GM19468 (cell line): ENCODE data around the gene ASB2.

Experiments used
- ATAC-seq: cut with Tn5 transposase; IDR thresholded peaks from one replicate; pipeline ENCODE4 v1.9.1; 2021; ENCODE audit warnings: mild to moderate bottlenecking, moderate library complexity, moderate number of reproducible peaks; ENCODE audit not compliant: unreplicated experiment; ENCODE audit errors: extremely low read depth

The ASB2 gene

GRCh38 chr14:93915070-93915705 lies 61.2 kb downstream of the ASB2 start:
- ATAC-seq, result no peak

- no peak for ATAC-seq
These were observed 62.1 kb downstream of the ASB2 start for GRCh38 chr14:93914278-93914677.

DNA sequence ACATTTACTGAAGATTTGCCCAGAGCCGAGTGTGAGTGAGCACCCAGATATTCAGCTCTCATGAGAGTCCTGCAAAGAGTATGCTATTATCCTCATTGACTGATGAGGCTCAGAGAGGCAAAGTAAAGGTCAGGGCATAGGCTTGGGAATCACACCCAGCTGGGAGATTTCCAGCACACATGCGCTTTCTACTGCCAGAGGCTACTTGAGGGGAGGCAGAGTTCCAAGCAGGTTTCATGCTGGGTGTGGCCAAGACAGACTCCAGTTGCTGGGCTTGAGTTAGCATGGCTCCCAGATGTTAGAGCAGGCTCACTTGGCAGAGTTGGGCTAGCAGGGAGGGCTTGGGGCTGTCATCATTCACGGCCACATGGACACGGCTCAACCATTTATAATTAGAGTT lies 63.6 kb downstream of the ASB2 start:
- no peak for ATAC-seq

- ATAC-seq, result no peak
These were observed 64.3 kb downstream of the ASB2 start for GRCh38 chr14:93911975-93912615.

- no peak for ATAC-seq
These were observed 66.8 kb downstream of the ASB2 start for GRCh38 chr14:93909429-93910128.

- ATAC-seq, result no peak
These were observed 69.7 kb downstream of the ASB2 start for GRCh38 chr14:93906341-93907329.

- no peak for ATAC-seq
These were observed 70.7 kb downstream of the ASB2 start for GRCh38 chr14:93905623-93906022.

GRCh38 chr14:93903342-93904184 lies 72.8 kb downstream of the ASB2 start:
- no peak for ATAC-seq

DNA sequence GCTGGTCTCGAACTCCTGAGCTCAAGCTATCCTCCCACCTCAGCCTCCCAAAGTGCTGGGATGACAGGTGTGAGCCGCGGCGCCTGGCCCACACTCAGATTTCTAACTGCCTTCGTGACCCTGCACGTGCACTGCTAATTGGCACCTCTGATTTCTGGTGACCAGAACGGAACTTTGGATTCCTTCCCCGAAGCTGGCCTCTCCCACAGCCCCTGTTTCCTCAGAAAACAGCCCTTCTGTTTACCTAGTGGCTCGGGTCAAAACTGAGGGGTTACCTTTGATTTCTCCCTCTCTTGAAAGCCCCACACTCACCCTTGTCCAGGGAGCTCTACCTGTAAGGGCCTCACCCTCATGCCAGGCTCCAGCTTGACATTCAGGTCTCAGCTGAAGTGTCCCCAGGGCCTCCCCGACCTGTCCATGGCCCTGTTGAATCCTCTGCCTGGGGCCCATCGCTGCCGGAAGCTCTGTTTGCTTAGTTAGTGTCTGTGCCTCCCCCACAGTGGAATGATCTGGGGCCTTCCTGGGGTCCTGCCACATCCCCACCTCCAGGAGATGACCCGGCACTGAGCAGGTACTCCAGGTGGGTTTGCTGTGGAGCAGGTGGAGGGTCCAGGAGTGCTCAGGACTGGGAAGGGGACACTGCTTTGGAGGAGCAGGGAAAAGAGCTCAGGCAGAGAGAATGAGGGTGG lies 73.6 kb downstream of the ASB2 start:
- no peak for ATAC-seq

GRCh38 chr14:93901813-93902212 lies 74.6 kb downstream of the ASB2 start:
- no peak for ATAC-seq

DNA sequence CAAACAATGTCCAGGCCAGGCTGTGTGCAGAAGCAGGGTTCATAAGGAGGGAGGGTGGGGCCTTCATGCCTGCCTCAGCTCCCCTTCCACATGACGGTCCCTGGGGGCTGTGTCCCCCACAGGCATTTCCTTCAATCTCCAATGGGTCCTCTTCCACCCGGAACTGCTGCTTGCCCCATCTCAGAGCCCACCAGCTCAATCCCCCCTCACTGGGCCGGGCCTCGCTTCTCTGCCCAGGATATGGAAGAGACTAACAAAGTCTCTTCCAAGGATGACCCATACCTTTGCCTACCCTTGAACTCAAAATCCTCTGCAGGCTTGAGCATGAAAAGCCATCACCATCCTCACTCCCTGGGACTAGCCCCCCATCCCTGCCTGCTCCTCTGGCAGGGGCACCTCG lies 77.6 kb downstream of the ASB2 start:
- ATAC-seq, result no peak

DNA sequence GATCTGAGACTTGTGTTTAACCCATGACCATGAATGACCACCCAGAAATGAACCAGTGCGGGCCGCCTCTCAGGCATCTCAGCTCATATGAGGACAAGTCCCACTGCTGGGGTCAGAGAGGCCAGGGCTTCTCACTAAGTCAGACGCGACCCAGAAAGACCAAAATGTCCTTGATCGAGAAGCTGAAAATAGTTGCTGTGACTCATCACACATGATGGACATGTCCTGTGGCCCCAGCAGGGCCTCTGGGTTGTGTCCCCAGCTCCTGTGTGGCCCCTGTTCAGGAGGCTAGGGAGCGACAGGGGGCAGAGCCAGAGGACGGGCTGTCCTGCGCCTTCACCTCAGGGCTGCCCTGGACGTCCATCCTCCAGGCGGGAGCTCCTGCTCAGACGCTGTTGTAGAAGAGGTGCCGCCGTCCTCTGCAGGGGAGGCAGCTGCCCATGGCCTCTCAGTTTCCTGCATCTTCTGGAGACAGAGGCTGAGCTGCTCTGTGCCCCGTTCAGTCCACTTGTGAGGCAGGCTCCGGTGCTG lies 78.2 kb downstream of the ASB2 start:
- no peak for ATAC-seq

DNA sequence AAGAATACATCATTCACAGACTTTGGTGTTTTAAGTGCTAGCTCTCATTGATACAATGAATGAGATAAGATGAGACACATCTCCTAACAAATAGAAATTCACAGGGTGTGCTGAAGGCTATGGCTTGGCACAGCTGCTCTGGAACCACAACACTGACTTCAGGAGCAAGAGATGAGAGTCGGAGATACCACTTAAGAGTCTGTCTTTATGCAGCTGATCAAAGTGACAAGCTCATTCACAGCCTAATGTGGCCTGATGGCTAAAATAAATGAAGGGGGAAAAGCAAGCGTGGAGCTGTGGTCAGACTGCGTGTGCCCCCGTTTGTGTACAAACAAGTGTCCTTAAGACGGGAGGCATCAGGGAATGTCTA lies 78.9 kb downstream of the ASB2 start:
- ATAC-seq, result no peak

- ATAC-seq, result no peak
These were observed 81.3 kb downstream of the ASB2 start for GRCh38 chr14:93895023-93895604.

DNA sequence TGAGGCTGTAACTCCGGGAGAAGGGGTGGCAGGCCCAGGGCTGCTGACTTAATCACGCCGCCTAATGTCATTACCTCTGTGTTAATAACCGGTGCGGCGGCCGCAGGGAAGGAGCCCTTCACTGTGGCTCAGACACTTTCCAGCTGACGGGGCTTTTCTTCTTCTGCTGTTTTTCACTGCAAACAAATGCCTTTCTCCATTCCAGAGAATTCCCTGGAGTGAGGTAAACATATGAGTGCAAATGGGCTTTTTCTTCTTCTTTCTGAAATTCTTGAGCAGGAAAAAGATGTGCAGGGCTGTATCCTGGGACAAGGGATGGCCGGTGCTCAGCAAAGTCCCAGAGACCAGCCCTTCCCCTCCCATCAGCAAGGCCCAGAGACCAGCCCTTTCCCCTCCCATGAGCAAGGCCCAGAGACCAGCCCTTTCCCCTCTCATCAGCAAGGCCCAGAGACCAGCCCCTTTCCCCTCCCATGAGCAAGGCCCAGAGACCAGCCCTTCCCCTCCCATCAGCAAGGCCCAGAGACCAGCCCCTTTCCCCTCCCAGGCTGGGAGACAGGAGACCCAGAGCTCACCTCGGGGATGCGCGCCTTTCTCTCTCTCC lies 82.6 kb downstream of the ASB2 start:
- ATAC-seq, result no peak

DNA sequence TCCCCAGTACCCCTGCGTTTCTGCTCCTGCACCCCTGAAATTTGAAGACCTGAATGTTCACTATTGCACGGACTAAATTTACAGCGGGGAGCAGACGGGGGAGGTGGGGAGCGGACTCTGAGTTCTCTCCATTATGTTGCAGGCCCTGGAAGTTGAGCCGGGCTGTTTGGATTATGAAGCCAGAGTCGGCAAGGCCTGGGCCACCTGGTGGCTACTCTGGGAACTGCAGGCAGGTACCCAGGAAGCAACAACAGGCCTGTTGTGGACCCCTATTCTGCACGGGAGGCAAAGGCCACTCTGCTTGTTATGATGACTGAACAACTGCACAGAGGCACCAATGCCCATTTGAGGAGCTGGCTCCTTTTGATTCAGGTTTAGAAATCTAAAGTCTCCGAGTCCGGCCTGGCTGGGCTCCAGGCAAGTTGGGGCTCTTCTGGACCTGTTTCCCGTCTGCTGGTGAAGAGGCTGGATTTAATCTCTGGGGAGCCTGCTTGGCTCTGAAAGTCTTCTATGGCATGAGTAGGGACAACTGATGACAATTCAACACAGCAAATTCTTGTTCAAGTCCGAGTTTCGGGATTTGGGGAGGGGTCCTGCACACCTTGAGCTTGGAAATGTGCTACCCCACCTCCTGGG lies 83.3 kb downstream of the ASB2 start:
- no peak for ATAC-seq

- ATAC-seq, result no peak
These were observed 83.9 kb downstream of the ASB2 start for GRCh38 chr14:93892505-93892839.
